Measurements from ENCODE around the gene LBHD2.
"Not testable (repeated sequence)": the region's sequence is repeated elsewhere in the genome, so short reads cannot be mapped to it uniquely, and the experiment has no call there.

DNA sequence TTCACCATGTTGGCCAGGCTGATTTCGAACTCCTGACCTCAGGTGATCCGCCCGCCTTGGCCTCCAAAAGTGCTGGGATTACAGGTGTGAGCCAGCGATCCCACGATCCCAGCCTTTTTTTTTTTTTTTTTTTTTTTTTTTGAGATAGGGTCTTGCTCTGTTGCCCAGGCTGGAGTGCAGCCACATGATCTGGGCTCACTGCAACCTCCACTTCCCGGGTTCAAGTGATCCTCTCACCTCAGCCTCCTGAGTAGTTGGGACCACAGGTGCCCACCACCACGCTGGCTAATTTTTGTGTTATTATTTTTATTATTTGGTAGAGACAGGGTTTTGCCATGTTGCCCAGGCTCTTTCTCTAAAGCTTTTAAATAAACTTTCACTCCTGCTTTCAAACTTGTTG lies 33.5 kb downstream of the LBHD2 start:
- not testable (repeated sequence) for TF ChIP-seq CTCF (IDR thresholded peaks at IDR 0.05; ENCODE audit: low read depth, low read length, poor library complexity, severe bottlenecking); EZH2phosphoT487 (IDR thresholded peaks at IDR 0.05; ENCODE audit: borderline replicate concordance, low read length)

All from DOHH2 (cell line).